ENCODE results near the gene GSTA3.

DNA sequence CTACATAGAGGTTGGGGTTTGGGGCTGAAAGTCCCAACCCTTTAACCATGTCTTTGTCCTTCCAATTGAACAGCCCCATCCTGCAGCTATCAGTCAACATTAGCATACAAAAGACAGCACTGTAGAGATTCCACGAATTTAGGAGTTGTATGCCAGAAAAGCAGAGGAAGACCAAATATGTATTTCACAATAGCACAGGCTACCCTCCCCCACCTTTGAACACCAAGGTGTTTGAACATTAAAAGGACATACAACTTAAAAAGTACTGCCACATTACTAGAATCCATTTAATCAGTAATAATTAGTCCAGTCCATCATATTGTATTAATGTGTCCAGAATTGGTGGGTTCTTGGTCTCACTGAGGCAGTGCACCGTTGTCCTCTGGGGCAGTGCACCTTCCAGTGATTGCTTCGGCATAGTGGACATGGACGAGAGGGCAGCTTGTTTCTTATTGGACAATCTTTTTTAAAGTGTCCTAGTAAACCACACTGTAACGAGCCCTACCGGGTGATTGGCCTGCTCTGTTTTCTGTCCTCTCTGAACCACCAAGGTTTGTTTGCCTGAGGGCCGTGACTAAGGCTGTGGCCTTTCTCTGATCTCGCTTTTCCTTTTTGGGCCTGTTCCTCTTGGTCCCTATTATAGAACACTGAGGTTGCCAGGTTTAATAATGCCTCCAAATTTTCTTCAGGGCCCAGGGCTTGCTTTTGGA lies 49.2 kb upstream of the GSTA3 start:
- TF ChIP-seq, protein P1, sequence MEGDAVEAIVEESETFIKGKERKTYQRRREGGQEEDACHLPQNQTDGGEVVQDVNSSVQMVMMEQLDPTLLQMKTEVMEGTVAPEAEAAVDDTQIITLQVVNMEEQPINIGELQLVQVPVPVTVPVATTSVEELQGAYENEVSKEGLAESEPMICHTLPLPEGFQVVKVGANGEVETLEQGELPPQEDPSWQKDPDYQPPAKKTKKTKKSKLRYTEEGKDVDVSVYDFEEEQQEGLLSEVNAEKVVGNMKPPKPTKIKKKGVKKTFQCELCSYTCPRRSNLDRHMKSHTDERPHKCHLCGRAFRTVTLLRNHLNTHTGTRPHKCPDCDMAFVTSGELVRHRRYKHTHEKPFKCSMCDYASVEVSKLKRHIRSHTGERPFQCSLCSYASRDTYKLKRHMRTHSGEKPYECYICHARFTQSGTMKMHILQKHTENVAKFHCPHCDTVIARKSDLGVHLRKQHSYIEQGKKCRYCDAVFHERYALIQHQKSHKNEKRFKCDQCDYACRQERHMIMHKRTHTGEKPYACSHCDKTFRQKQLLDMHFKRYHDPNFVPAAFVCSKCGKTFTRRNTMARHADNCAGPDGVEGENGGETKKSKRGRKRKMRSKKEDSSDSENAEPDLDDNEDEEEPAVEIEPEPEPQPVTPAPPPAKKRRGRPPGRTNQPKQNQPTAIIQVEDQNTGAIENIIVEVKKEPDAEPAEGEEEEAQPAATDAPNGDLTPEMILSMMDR (IDR thresholded peaks at IDR 0.05): no peak
- TF ChIP-seq POLR2AphosphoS5 (IDR thresholded peaks at IDR 0.05): no peak
- no peak for TF ChIP-seq EP300 (IDR thresholded peaks at IDR 0.05; ENCODE audit: low read depth)

Measured in transverse colon (tissue), 4 donors.